Kidney (tissue), 14 donors: ENCODE results near the gene ILF2. TPM values are rescaled to one million over a fixed set of nuclear protein-coding genes. Genes with fewer than 3 reads are reported as not detected.
A peak's percentile ranks its signal among the peaks of the same experiment; 100 is the strongest.

Experiments used
- DNase-seq, 5 donors: peaks; one replicate each; pipeline ENCODE4 v3.0.0-alpha.2; 2013 to 2020
- FAIRE-seq: peaks from 2 replicates; lab custom pipeline; 2012; peaks lifted over from hg19 to GRCh38; lab: Jason Lieb, UNC
- H3K27ac ChIP-seq, 2 donors: one replicate each; pipeline ENCODE4 v1.7.0; 2013; ENCODE audit warnings: low read depth in 2 of 2, low read length in 2 of 2, inconsistent platforms in 1 of 2
- H3K27me3 ChIP-seq: one replicate; pipeline ENCODE4 v1.7.1; 2013; ENCODE audit warnings: low read length, inconsistent platforms; ENCODE audit not compliant: control insufficient read depth, insufficient read depth
- H3K36me3 ChIP-seq, 3 donors: one replicate each; pipeline versions ENCODE4 v1.7.0 to v1.7.1; 2013; ENCODE audit warnings: low read length in 3 of 3, control low read depth in 1 of 3, inconsistent platforms in 1 of 3; ENCODE audit not compliant: insufficient read depth in 3 of 3, control insufficient read depth in 2 of 3
- H3K4me1 ChIP-seq, 3 donors: one replicate each; pipeline versions ENCODE4 v1.7.0 to v1.7.1; 2013; ENCODE audit warnings: low read length in 3 of 3, inconsistent platforms in 1 of 3, low read depth in 1 of 3; ENCODE audit not compliant: control insufficient read depth in 2 of 3, insufficient read depth in 2 of 3
- H3K4me3 ChIP-seq, 3 donors: one replicate each; pipeline versions ENCODE4 v1.7.0 to v1.8.1; 2013; ENCODE audit warnings: low read length in 3 of 3, control low read depth in 1 of 3, inconsistent platforms in 1 of 3
- H3K9ac ChIP-seq, 3 donors: one replicate each; pipeline versions ENCODE4 v1.7.0 to v1.7.1; 2013; ENCODE audit warnings: low read length in 3 of 3, control low read depth in 1 of 3, inconsistent platforms in 1 of 3
- H3K9me3 ChIP-seq, 3 donors: one replicate each; pipeline versions ENCODE4 v1.7.0 to v1.7.1; 2013; ENCODE audit warnings: low read length in 3 of 3, control low read depth in 1 of 3, inconsistent platforms in 1 of 3; ENCODE audit not compliant: control insufficient read depth in 2 of 3, insufficient read depth in 1 of 3
- CTCF ChIP-seq: IDR thresholded peaks from 3 replicates; pipeline ENCODE4 v1.5.1; 2012; ENCODE audit warnings: mild to moderate bottlenecking, moderate library complexity, borderline replicate concordance; ENCODE audit not compliant: insufficient read depth; ENCODE audit errors: extremely low read depth
- intact Hi-C: fragments of 100-400 bp; cut with DNase I; formaldehyde crosslinking; loops from one replicate; pipeline ENCODE4 v1.11.1; 2022
- polyA plus RNA-seq: library from polyadenylated mRNA; stranded (reverse); fragments of 350-450 nt; fragmentation: Illumina TruSeq; extraction: RNeasy Lipid Tissue Mini Kit (QIAGEN cat#74804); gene quantifications from one replicate; pipeline ENCODE4 v1.2.3, GENCODE V29; 2014; ENCODE audit warnings: low read depth, low replicate concordance; ENCODE audit not compliant: insufficient read depth
- total RNA-seq: library from RNA; stranded (reverse); fragmentation: NEBNext Ultra II Directional; extraction: Animal tissue kit (Norgen Biotek cat#: 25700); gene quantifications from one replicate; pipeline ENCODE4 v1.2.1, GENCODE V29; 2021
- donor health status: control.
- donor health status: control.
- donor health status: control.
- donor health status: control.
- donor health status: control.
- donor health status: DM: yes; HTN: yes; CAD: no.
- donor health status: Normal renal cell carcinoma (clear cell type).

Gene ILF2
- total and polyA plus RNA-seq, 2 donors from 2014 or later: 110 to 197 TPM

DNA sequence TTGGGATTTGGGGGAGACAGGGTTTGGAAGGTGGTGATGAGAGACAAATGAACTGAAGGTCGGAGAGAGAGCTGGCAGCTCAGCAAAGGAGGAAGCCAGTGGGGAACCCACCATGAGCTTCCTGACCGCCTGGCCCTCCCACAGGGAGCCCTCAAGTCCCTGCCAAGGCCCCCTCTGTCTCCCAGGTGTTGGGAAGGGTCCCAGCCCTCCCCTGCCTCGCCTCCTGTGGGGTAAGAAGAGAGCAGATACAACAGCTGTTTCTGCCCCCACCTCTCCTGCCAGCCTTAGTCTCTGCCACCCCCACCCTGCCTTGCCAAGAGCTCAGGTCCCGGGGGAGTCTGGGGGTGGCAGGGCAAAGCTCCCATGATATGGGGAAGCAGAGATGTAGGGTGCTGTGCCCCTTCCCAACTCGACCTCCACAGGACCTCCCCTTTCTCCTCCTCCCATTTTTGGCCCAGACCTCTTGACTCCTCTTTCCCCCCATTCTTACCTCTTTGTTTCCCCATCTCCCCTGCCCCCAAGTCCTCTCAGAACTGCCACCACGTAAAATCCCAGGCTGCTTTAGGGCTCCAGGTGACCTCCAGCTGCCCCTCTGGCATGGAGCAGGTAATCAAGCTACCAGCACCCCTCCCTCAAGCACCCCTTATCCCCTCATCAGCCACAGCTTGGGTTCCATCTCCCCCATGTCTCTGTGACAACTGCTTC, 42.0 kb downstream of the ILF2 start:
- FAIRE-seq: no peak
- Histone ChIP-seq H3K9ac (no peak overlapping the region), H3K36me3 (peaks cover 0 to 4% (median 0%) of the 10 kb centered on the region in 3 donors), H3K27me3 (no peaks in the 10 kb centered on the region), H3K4me3 (peak overlapping the region in 1 of 3 donors; percentile 40), H3K27ac (no peak overlapping the region), H3K4me1 (peaks cover 0 to 37% (median 25%) of the 10 kb centered on the region in 3 donors), H3K9me3 (no peaks in the 10 kb centered on the region)
- TF ChIP-seq CTCF: no peak
- intact Hi-C loops: no loop called here
- DNase-seq: peak in 1 of 5 donors; percentile 64

DNA sequence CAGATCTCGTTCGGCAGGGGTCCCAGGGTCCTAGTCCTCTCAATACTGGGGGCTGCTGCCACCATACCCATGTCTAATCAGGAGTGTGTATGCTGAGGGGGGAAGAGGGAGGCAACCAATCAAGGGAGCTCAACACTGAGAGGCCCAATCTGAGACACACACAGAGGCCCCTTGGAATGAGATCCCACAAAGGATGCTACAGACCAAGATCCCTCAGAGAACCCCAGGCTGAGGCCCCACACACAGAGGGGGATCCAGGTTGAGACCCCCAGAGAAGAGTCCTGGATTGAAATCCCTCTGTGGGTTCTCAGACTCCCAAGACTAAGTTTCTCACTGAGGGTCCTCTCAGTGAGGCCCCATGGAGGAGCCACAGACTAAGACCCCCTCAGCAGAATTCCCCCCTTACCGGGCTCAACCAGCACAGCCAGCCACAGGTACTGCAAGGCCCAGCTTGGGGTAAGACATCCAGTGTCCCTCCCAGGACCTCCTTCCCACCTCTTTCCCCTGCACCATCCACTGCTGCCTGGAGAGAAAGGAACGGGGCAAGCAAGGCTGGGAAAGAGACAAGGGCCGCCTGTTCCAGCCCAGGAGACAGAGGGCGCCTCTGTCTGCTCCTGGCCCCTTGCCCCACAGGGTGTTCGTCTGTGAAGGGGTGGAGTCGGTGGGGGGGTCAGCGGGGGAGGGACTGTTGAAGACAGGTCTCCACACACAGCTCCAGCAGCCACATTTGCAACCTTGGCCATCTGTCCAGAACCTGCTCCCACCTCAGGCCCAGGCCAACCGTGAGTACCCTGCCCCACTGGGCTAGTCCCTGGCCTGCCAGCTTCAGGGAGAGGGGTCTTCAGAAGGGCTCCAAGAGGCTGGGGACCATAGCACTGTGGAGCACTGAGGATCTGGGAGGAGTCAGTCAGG, 42.8 kb downstream of the ILF2 start, which contains the start of gene S100A1:
Gene S100A1, plus strand, starts transcription at position 720 of the 912 bp plus-strand sequence. CDS start 2,088 bp downstream, outside the sequence.
- Histone ChIP-seq H3K4me3 (peak within 1 kb of the TSS; percentile 63 to 84 (median 68)), H3K4me1 (peaks cover 0 to 37% (median 21%) of the 10 kb centered on the region in 3 donors), H3K9ac (peak within 1 kb of the TSS; percentile 49 to 91 (median 71)), H3K9me3 (no peaks in the 10 kb centered on the region), H3K36me3 (peaks cover 0 to 4% (median 0%) of the 10 kb centered on the region in 3 donors), H3K27ac (peak within 1 kb of the TSS; percentile 89), H3K27me3 (no peaks in the 10 kb centered on the region)
- TF ChIP-seq CTCF: peak; percentile 4
- intact Hi-C loops: no loop called here
- DNase-seq: peak in 2 of 5 donors; percentile 78 to 79
- FAIRE-seq: no peak

DNA sequence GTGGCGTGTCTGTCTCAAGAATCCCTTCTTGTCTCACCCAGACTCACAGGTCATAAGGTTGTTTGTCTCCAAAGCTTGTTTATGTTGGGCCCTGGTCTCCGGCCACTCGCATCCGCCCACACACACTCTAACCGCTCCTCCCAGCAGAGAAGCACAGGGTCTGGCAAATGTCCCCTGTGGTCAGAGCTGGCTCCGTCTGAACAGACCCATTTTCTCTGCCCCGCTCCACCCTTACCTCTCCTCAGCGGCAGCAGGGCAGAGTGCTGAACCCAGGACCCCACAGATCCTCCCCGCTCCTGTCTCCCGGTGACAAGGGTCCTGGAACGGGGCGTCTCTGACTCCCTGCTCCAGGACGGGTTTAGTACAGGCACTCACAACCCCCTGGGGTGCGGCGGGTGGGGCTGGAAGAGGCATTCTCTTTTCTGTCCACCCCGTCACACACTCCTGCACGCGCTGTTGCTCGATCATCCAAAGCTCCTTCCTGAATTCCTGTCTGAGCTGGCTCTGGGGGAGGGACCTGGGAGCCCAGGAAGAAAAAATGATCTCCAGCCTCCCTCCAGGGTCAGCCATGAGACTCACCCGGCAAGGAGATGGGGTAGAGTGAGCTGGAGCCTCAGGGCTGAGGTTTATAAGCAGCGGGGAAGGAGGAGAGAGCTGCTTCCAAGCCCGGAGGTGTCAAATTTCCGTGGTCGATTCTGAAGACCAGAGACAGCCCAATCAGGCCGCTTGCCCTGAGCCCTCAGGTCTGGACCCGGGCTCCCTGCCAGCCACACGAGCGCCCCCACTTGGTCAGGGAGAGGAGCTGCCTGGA, 43.7 kb downstream of the ILF2 start, which contains the start of gene S100A13:
Gene S100A13, minus strand, starts transcription at position 602 of the 811 bp plus-strand sequence. CDS start 1,033 bp downstream, outside the sequence.
- Histone ChIP-seq H3K27me3 (no peaks in the 10 kb centered on the region), H3K9me3 (no peaks in the 10 kb centered on the region), H3K9ac (peak within 1 kb of the TSS; percentile 49 to 91 (median 71)), H3K4me1 (peaks cover 0 to 37% (median 21%) of the 10 kb centered on the region in 3 donors), H3K27ac (peak within 1 kb of the TSS; percentile 89), H3K4me3 (peak within 1 kb of the TSS; percentile 63 to 84 (median 68)), H3K36me3 (peaks cover 0 to 4% (median 0%) of the 10 kb centered on the region in 3 donors)
- intact Hi-C loops: no loop called here
- peak; percentile 40 for TF ChIP-seq CTCF
- DNase-seq (peak; percentile 94 to 96 (median 95)), FAIRE-seq (no peak)
